Spinal cord (tissue), 10 donors: ENCODE measurements around the gene FOXA3. TPM values are rescaled to one million over a fixed set of nuclear protein-coding genes. Genes with fewer than 3 reads are reported as not detected.
A peak's percentile ranks its signal among the peaks of the same experiment; 100 is the strongest.
"Not testable (repeated sequence)": the region's sequence is repeated elsewhere in the genome, so short reads cannot be mapped to it uniquely, and the experiment has no call there.

ENCODE experiments used
- DNase-seq, 6 donors: peaks; one replicate each; pipeline versions ENCODE4 v3.0.0 to v3.0.0-alpha.2; 2013 to 2015; ENCODE audit warnings: low spot score in 6 of 6, low read depth in 4 of 6
- H3K27ac ChIP-seq: one replicate; pipeline ENCODE4 v1.5.1; 2013; ENCODE audit warnings: low read depth, low read length, control low read depth
- H3K27me3 ChIP-seq: one replicate; pipeline ENCODE4 v1.6.1; 2013; ENCODE audit warnings: low read length; ENCODE audit not compliant: control insufficient read depth, insufficient read depth
- H3K36me3 ChIP-seq: one replicate; pipeline ENCODE4 v1.6.1; 2013; ENCODE audit warnings: low read length; ENCODE audit not compliant: control insufficient read depth, insufficient read depth
- H3K4me1 ChIP-seq: one replicate; pipeline ENCODE4 v1.6.1; 2013; ENCODE audit warnings: low read length; ENCODE audit not compliant: control insufficient read depth, insufficient read depth
- H3K4me3 ChIP-seq: one replicate; pipeline ENCODE4 v1.5.1; 2013; ENCODE audit warnings: low read depth, low read length, control low read depth
- H3K9me3 ChIP-seq: one replicate; pipeline ENCODE4 v1.6.1; 2013; ENCODE audit warnings: low read length; ENCODE audit not compliant: control insufficient read depth, insufficient read depth
- WGBS: methylation state at CpG from one replicate; pipeline ENCODE4 v1.1.5; 2013; ENCODE audit warnings: missing lambda C conversion rate; ENCODE audit not compliant: insufficient coverage; 5-methylcytosine and 5-hydroxymethylcytosine counted together
- polyA plus RNA-seq, 2 donors: library from polyadenylated mRNA; unstranded; fragments of 120-200 nt; gene quantifications; one replicate each; pipeline ENCODE4 v1.2.1, GENCODE V29; 2013; ENCODE audit not compliant: insufficient read length in 2 of 2
- total RNA-seq, 2 donors: library from RNA; depleted of rRNA in 1 of 2; stranded (reverse); fragments of 120-200 nt in 1 of 2; fragments of >200 nt in 1 of 2; gene quantifications; one replicate each; pipeline versions ENCODE4 v1.2.3 to v1.2.4, GENCODE V29; 2013 to 2014
- donor health status: healthy.

FOXA3 gene
- total and polyA plus RNA-seq, 4 donors = not detected

GRCh38 chr19:45887200-45887710 is 23.1 kb downstream of the FOXA3 start:
- DNase-seq = no peak
- Histone ChIP-seq H3K9me3 (no peaks in the 10 kb centered on the region), H3K4me3 (peak overlapping the region; percentile 86), H3K36me3 (peaks cover 55% of the 10 kb centered on the region), H3K4me1 (peaks cover 42% of the 10 kb centered on the region), H3K27ac (peak overlapping the region; percentile 91), H3K27me3 (no peaks in the 10 kb centered on the region)
- WGBS = 80% methylated on average over 1 of the region's 10 CpGs

- WGBS = 78% methylated on average over 3 of the region's 6 CpGs
- Histone ChIP-seq H3K4me1 (peaks cover 22% of the 10 kb centered on the region), H3K27me3 (no peaks in the 10 kb centered on the region), H3K27ac (no peak overlapping the region), H3K4me3 (no peak overlapping the region), H3K36me3 (peaks cover 43% of the 10 kb centered on the region), H3K9me3 (no peaks in the 10 kb centered on the region)
- DNase-seq = no peak
Measured at GRCh38 chr19:45889210-45889885, 25.2 kb downstream of the FOXA3 start.

- H3K27ac ChIP-seq = no peak overlapping the region
- H3K27me3 ChIP-seq = no peaks in the 10 kb centered on the region
- WGBS = 86% methylated on average over 9 of the region's 17 CpGs
- H3K4me3 ChIP-seq = no peak overlapping the region
- no peak for DNase-seq
- no peaks in the 10 kb centered on the region for H3K9me3 ChIP-seq
- peaks cover 13% of the 10 kb centered on the region for H3K4me1 ChIP-seq
- H3K36me3 ChIP-seq = peaks cover 49% of the 10 kb centered on the region
Measured at GRCh38 chr19:45890877-45891276, 26.8 kb downstream of the FOXA3 start.

GRCh38 chr19:45895519-45895972 is 31.4 kb downstream of the FOXA3 start:
- H3K4me3 ChIP-seq = no peak overlapping the region
- H3K27me3 ChIP-seq = no peaks in the 10 kb centered on the region
- H3K4me1 ChIP-seq = peaks cover 3% of the 10 kb centered on the region
- no peak overlapping the region for H3K27ac ChIP-seq
- no peaks in the 10 kb centered on the region for H3K9me3 ChIP-seq
- H3K36me3 ChIP-seq = peaks cover 79% of the 10 kb centered on the region
- no peak for DNase-seq
- WGBS = 93% methylated on average over 6 of the region's 9 CpGs

GRCh38 chr19:45895983-45896599 is 32.0 kb downstream of the FOXA3 start:
- H3K4me1 ChIP-seq, H3K27me3 ChIP-seq, H3K27ac ChIP-seq, H3K9me3 ChIP-seq, DNase-seq, H3K4me3 ChIP-seq: not testable (repeated sequence)
- peaks cover 78% of the 10 kb centered on the region for H3K36me3 ChIP-seq
- WGBS = 99% methylated on average over 8 of the region's 12 CpGs

GRCh38 chr19:45897261-45897812 is 33.2 kb downstream of the FOXA3 start:
- Histone ChIP-seq H3K4me3 (no peak overlapping the region), H3K9me3 (no peaks in the 10 kb centered on the region), H3K4me1 (peaks cover 15% of the 10 kb centered on the region), H3K36me3 (peaks cover 70% of the 10 kb centered on the region), H3K27me3 (no peaks in the 10 kb centered on the region), H3K27ac (no peak overlapping the region)
- no peak for DNase-seq
- WGBS = 97% methylated on average over 4 of the region's 8 CpGs

- no peaks in the 10 kb centered on the region for H3K27me3 ChIP-seq
- no peaks in the 10 kb centered on the region for H3K9me3 ChIP-seq
- DNase-seq = no peak
- H3K4me3 ChIP-seq = no peak overlapping the region
- H3K27ac ChIP-seq = no peak overlapping the region
- H3K4me1 ChIP-seq = peaks cover 24% of the 10 kb centered on the region
- H3K36me3 ChIP-seq = peaks cover 63% of the 10 kb centered on the region
- 100% methylated on average over 2 of the region's 7 CpGs for WGBS
Measured at GRCh38 chr19:45899253-45899652, 35.1 kb downstream of the FOXA3 start.

- peaks cover 24% of the 10 kb centered on the region for H3K4me1 ChIP-seq
Measured at GRCh38 chr19:45899919-45900589, 35.9 kb downstream of the FOXA3 start.

GRCh38 chr19:45900738-45901431 is 36.8 kb downstream of the FOXA3 start:
- H3K27me3 ChIP-seq = no peaks in the 10 kb centered on the region
- no peak for DNase-seq
- H3K4me3 ChIP-seq = peak overlapping the region; percentile 31

More at GRCh38 chr19:45899919-45900589, 35.9 kb downstream of the FOXA3 start:
- H3K9me3 ChIP-seq = no peaks in the 10 kb centered on the region
- 95% methylated on average over 3 of the region's 4 CpGs for WGBS
- H3K36me3 ChIP-seq = peaks cover 55% of the 10 kb centered on the region
- DNase-seq = no peak
- H3K27ac ChIP-seq = no peak overlapping the region
- H3K27me3 ChIP-seq = no peaks in the 10 kb centered on the region
- H3K4me3 ChIP-seq = no peak overlapping the region

More at GRCh38 chr19:45900738-45901431, 36.8 kb downstream of the FOXA3 start:
- Histone ChIP-seq H3K9me3 (no peaks in the 10 kb centered on the region), H3K36me3 (peaks cover 47% of the 10 kb centered on the region), H3K27ac (no peak overlapping the region), H3K4me1 (peaks cover 24% of the 10 kb centered on the region)
- 33% methylated on average over 21 of the region's 22 CpGs for WGBS
